Epithelial cell of esophagus (primary cell): ENCODE results near the gene MYBPC1.

ENCODE experiments used
- DNase-seq: peaks from one replicate; pipeline ENCODE4 v3.0.0; 2010; ENCODE audit warnings: low read depth
- H3K4me3 ChIP-seq: 2 replicates; pipeline ENCODE4 v1.5.1; 2011; ENCODE audit warnings: mild to moderate bottlenecking, low read length, control low read depth
- CTCF ChIP-seq: IDR thresholded peaks from 2 replicates; pipeline ENCODE4 v1.5.1; 2011; ENCODE audit warnings: low read depth, mild to moderate bottlenecking, low read length, control low read depth, inconsistent platforms; ENCODE audit not compliant: insufficient read depth; ENCODE audit errors: missing control alignments

Gene MYBPC1

GRCh38 chr12:101590383-101590782 lies 4.4 kb upstream of the MYBPC1 start:
- no peak for DNase-seq
- TF ChIP-seq CTCF: no peak
- H3K4me3 ChIP-seq: no peak overlapping the region

- no peak overlapping the region for H3K4me3 ChIP-seq
- no peak for DNase-seq
- TF ChIP-seq CTCF: no peak
Measured at GRCh38 chr12:101591781-101592180, 3.0 kb upstream of the MYBPC1 start.

- DNase-seq: no peak
- no peak overlapping the region for H3K4me3 ChIP-seq
- TF ChIP-seq CTCF: no peak
Measured at GRCh38 chr12:101592448-101592847, 2.3 kb upstream of the MYBPC1 start.

GRCh38 chr12:101592921-101593320 lies 1.9 kb upstream of the MYBPC1 start:
- TF ChIP-seq CTCF: no peak
- no peak overlapping the region for H3K4me3 ChIP-seq
- no peak for DNase-seq

- no peak for DNase-seq
- TF ChIP-seq CTCF: no peak
- H3K4me3 ChIP-seq: no peak overlapping the region
Measured at GRCh38 chr12:101596172-101596571, 1.4 kb downstream of the MYBPC1 start.

GRCh38 chr12:101597164-101597563 lies 2.4 kb downstream of the MYBPC1 start:
- DNase-seq: no peak
- no peak overlapping the region for H3K4me3 ChIP-seq
- no peak for TF ChIP-seq CTCF

GRCh38 chr12:101598483-101598882 lies 3.7 kb downstream of the MYBPC1 start:
- DNase-seq: no peak
- TF ChIP-seq CTCF: no peak
- H3K4me3 ChIP-seq: no peak overlapping the region
